ENCODE results near the gene PBX1.

DNA sequence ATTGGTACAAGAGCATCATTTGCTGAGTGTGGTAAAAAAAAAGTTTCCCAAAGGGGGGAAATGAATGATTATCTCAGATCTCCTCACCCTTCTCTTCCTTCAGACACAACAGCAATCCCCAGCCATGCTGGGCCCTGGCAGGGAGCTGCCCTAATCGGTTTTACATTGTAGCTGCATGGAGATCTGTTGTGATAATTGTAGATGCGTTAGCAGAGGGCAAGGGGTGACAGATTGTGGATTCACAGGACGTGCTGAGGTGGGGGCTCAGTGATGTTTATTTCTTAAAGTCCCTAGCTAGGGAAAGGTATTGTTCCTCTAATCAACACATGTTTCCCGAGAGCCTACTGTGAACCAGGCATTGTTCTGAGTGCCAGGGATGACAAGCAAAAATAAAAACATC, 304.1 kb downstream of the PBX1 start:
- TF ChIP-seq SIN3A (IDR thresholded peaks at IDR 0.05; ENCODE audit: borderline replicate concordance, insufficient read depth, low read length) (no peak), TAF1 (IDR thresholded peaks at IDR 0.05; ENCODE audit: borderline replicate concordance, insufficient read depth, low read length) (no peak), POLR2AphosphoS5 (IDR thresholded peaks at IDR 0.05; ENCODE audit: low read depth, low read length) (no peak)
- TF ChIP-seq, protein P1, sequence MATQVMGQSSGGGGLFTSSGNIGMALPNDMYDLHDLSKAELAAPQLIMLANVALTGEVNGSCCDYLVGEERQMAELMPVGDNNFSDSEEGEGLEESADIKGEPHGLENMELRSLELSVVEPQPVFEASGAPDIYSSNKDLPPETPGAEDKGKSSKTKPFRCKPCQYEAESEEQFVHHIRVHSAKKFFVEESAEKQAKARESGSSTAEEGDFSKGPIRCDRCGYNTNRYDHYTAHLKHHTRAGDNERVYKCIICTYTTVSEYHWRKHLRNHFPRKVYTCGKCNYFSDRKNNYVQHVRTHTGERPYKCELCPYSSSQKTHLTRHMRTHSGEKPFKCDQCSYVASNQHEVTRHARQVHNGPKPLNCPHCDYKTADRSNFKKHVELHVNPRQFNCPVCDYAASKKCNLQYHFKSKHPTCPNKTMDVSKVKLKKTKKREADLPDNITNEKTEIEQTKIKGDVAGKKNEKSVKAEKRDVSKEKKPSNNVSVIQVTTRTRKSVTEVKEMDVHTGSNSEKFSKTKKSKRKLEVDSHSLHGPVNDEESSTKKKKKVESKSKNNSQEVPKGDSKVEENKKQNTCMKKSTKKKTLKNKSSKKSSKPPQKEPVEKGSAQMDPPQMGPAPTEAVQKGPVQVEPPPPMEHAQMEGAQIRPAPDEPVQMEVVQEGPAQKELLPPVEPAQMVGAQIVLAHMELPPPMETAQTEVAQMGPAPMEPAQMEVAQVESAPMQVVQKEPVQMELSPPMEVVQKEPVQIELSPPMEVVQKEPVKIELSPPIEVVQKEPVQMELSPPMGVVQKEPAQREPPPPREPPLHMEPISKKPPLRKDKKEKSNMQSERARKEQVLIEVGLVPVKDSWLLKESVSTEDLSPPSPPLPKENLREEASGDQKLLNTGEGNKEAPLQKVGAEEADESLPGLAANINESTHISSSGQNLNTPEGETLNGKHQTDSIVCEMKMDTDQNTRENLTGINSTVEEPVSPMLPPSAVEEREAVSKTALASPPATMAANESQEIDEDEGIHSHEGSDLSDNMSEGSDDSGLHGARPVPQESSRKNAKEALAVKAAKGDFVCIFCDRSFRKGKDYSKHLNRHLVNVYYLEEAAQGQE (IDR thresholded peaks at IDR 0.05; ENCODE audit: insufficient read depth in 1 of 2, low read depth in 2 of 2, low read length in 2 of 2) = no peak
